Neural progenitor cell (in vitro differentiated cells): ENCODE results near the gene CCDC51.

Experiments
- CTCF ChIP-seq: fragments of 200-600 bp; sonication (generic); IDR thresholded peaks from 2 replicates; pipeline ENCODE4 v1.5.1; 2017; ENCODE audit warnings: antibody characterized with exemption, mild to moderate bottlenecking
- EZH2 ChIP-seq: fragments of 200-600 bp; sonication (generic); IDR thresholded peaks from 2 replicates; pipeline ENCODE4 v1.6.1; 2017; ENCODE audit warnings: antibody characterized with exemption, mild to moderate bottlenecking, moderate library complexity

- no peak for TF ChIP-seq CTCF
- TF ChIP-seq EZH2 = no peak
Measured at GRCh38 chr3:48445277-48445882, 5.5 kb upstream of the CCDC51 start.
